CD4-positive, alpha-beta T cell treated with Interleukin-6 for 4 hours (primary cell): Measurements from ENCODE around the gene HOMER1.
"Not testable (repeated sequence)": the region's sequence is repeated elsewhere in the genome, so short reads cannot be mapped to it uniquely, and the experiment has no call there.

Experiments
- DNase-seq: peaks from one replicate; pipeline ENCODE4 v3.0.0-alpha.2; 2020; ENCODE audit warnings: mixed read lengths

The HOMER1 gene

DNA sequence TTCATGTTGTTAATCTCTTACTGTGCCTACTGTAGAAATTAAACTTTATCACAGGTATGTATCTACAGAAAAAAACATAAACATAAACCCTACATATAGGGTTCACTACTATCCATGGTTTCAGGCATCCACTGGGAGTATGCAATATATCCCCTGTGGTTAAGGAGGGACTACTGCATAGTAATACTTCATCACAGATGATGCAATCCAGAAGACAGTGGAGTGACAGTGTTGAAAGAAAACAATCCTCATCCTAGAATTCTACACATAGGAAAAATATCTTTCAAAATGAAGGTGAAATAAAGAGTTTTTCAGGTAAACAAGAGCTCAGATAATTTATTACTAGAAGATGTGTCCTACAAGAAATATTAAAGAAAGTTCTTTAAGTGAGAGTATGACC is 105.9 kb downstream of the HOMER1 start:
- no peak for DNase-seq

- no peak for DNase-seq
These were observed 106.3 kb downstream of the HOMER1 start for GRCh38 chr5:79407591-79407990.

GRCh38 chr5:79401216-79401615 is 112.7 kb downstream of the HOMER1 start:
- DNase-seq: no peak

- no peak for DNase-seq
These were observed 114.9 kb downstream of the HOMER1 start for GRCh38 chr5:79399046-79399445.

DNA sequence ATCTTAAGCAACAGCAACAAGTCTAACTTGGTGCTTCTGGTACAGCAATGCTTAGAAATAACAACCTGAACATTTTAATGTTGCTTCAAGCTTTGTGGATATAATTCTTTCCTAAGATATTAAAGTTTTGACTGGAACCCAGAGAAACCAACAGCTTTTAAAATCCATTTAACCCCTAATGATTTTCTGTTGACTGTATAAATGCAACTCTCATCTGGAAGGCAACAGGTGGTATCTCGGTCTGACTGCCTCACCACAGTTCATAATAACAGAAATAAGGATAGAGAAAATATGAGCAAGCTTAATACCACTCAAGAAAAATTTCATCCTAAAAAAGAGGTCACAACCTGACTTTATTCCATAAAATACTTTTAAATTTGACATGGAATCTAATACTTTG is 116.9 kb downstream of the HOMER1 start:
- no peak for DNase-seq

DNA sequence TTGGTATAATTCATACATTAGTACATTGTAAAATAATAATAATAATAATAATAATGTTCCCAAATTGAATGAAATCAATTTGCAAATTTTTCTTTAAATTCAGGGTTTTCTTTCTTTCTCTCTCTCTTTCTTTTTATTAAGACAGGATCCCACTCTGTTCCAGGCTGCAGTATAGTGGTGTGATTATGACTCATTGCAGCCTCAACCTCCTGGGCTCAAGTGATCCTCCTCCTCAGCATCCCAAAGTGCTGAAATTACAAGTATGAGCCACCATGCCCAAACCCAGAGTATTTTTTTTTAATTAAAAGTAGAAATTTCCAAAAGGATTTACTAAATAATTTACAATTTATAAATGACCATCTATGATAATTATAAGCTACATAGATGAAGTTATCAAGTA is 117.7 kb downstream of the HOMER1 start:
- no peak for DNase-seq

DNA sequence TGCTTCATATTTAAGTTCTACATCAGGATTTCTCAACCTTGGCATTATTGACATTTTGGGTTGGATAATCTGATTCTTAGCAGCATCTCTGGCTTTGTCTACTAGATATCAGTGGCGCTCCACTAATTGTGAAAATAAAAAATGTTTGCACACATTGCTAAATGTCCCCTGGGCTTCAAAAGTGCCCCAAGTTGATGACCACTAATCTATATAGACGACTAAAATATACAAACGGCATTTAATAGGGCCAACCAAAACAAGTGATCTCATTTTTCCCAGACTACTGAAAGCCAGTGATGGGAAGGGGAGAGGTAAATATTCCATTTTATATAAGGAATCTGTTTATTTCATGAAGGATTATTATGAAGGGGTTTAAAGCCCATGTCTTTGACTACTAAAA is 118.6 kb downstream of the HOMER1 start:
- no peak for DNase-seq

DNA sequence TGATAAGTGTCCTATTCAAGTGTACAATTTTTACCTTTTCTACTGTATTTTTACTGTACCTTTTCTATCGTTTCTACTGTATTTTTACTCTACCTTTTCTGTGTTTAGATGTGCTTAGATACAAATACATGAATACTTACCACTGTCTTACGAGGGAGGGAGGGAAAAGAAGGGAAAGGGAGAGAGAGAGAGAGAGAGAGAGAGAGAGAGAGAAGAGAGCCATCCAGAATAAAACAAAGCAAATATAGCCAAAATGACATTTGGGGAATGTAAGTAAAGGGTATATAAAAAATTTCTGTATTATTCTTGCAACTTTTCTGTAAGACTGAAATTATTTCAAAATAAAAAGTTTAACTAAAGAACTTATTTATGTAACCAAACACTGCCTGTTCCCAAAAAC is 121.2 kb downstream of the HOMER1 start:
- DNase-seq: no peak

GRCh38 chr5:79386679-79387078 is 127.3 kb downstream of the HOMER1 start:
- no peak for DNase-seq

DNA sequence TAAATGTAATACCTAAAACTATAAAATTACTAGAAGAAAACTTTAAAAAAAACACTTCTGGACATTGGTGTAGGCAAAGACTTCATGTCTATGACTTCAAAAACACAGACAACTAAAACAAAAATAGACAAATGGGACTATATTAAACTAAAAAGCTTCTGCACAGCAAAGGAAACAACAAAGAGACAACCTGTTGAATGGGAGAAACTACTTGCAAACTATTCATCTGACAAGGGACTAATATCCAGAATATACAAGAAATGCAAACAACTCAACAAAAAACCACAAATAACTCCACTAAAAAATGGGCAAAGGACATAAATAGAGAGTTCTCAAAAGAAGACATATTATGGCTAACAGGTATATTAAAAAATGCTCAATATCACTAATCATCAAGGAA is 128.8 kb downstream of the HOMER1 start:
- not testable (repeated sequence) for DNase-seq

DNA sequence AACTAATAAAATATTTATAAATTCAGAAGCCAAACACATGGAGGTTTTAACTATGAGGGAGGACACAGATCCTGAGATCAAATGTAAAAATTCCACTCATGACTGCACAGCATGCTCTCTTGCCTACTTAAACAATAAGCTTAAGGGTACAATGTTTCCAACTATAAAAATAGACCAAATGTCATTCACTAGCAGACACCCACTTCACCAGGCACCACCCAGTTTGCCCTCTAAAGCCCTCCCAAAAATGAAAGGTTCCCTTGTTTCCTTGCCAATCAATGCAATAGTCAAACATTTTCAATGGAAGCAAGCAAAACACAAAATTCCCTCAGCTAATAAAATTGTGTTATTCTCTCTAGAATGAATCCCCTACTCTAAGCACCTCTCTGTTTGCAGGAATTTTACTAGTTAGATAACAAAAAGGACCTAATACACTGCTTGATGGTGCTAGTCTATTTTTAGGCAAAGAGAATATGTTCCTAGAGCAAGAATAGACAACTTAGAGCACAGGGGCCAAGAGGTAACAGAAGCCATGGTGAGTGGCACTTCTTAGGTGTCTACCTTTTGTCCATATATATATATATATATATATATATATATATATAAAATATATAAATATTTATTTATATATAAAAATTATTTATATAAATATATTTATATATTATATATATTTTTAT is 135.3 kb downstream of the HOMER1 start:
- no peak for DNase-seq

GRCh38 chr5:79357398-79357797 is 156.5 kb downstream of the HOMER1 start:
- DNase-seq: no peak

DNA sequence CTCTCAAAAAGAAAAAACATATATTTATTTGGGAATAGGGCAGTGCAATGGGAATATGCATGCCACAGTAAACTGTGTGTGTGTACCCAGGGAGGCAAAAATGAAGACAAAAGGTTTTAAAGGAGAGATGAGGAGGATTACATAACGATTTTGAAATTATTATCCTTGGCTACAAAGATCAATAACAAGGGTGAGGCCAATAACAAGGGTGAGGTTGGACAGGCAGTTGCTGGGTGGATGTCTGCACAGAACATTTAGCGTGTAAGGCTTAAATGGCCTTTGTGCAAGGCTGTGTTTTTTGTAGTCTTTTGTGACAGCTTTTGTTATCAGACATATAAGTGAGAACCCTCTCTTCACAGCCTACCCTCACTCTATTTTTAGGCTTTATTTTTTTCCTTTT is 164.1 kb downstream of the HOMER1 start:
- no peak for DNase-seq

DNA sequence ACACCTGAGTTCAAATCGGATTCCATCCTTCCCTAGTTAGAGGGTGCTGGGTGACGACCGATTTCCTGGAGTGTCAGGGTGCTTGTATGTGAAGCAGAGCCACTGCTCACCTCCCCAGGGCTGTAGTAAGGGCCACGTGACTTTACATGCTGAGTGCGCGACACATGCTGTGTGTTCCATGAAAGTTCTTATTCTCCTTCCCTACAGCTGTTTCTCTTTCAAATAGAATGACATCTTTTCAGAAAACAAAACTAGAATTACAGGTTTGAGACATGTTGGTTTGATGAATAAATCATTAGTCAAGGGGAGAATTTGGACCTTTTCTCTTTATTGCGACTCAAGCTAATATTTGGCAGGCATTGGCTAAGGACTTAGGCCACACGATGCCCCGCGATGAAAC is 164.9 kb downstream of the HOMER1 start:
- no peak for DNase-seq

DNA sequence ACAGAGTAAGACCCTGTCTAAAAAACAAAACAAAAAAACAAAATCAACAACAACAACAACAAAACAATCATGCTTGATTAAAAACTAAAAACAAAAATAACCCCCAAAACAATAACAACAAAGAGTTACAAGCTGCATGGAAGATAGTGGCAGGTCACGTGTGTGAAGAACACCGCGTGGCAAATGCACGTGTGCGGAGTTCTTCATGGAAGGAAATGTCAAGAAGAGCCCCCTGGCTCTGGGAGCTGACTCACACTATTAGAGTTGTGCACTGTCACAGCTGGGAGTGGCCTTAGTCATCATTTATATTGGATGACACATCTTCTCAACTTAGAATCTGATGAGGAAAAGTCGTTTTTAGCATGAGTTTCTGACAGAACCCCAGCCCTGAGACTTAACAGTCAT is 167.5 kb downstream of the HOMER1 start:
- no peak for DNase-seq

DNA sequence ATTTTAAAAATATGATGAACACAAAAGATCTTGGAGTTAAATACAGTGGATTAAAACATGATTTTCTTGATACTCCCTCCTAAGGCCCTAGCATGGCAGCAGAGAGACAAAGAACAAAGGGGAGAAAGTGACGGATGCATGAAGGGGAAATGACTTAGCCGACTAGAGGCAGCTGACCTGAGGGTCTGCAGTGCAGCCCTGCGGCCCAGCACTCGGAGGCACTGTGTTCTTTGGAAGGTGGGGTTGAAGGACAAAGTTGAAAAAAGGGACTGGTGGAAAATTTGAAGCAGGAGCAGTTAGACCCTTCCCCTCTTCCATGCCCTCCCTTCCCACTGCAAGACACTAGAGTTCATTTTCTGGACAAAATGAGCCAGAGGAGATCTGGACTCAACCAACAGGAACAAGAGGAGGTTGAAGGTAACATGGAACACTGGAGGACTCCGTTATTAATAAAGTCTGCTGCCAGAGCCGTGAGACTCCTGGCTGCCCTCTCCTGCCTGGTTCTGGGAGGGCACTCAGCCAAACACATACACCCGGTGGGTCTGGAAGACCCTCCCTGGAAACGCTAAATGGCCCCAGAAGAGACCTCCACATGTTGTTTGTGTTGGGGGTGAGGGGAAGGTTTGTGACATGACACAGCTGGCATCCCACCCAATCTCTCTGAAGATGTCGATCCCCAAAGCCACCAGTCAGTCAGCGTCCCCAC is 179.9 kb downstream of the HOMER1 start:
- DNase-seq: no peak

DNA sequence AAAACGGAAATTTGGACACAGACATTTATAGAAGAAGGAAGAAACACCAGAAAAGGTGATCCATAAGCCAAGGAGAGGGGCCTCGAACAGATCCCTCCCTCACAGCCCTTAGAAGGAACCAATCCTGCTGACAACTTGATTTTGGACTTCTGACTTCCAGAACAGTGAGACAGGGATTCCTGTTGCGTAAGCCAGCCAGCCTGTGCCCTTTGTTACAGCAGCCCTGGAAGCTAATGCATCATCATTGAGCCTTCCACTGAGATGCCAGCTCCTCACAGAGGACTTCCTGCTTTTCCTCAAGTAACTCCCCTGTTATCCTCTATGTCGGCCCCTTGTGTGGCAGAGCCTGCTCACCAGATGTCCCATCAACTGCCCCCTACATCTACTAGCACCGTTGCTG is 183.9 kb downstream of the HOMER1 start:
- no peak for DNase-seq

GRCh38 chr5:79329453-79329852 is 184.5 kb downstream of the HOMER1 start:
- no peak for DNase-seq
